IPS-18a (cell line): ENCODE results near the gene ZMYM5.
"Not testable (repeated sequence)": the region's sequence is repeated elsewhere in the genome, so short reads cannot be mapped to it uniquely, and the experiment has no call there.

Experiments
- H3K27ac ChIP-seq: one replicate; pipeline ENCODE4 v1.5.1; 2013; ENCODE audit warnings: low read length
- H3K27me3 ChIP-seq: one replicate; pipeline ENCODE4 v1.6.1; 2013; ENCODE audit warnings: mild to moderate bottlenecking, low read length; ENCODE audit not compliant: control insufficient read depth, insufficient read depth
- H3K36me3 ChIP-seq: one replicate; pipeline ENCODE4 v1.6.1; 2013; ENCODE audit warnings: low read depth, low read length; ENCODE audit not compliant: control insufficient read depth
- H3K4me1 ChIP-seq: one replicate; pipeline ENCODE4 v1.6.1; 2013; ENCODE audit warnings: low read depth, low read length; ENCODE audit not compliant: control insufficient read depth
- H3K4me3 ChIP-seq: one replicate; pipeline ENCODE4 v1.5.1; 2013; ENCODE audit warnings: low read length
- H3K9ac ChIP-seq: one replicate; pipeline ENCODE4 v1.6.1; 2013; ENCODE audit warnings: mild to moderate bottlenecking, low read length, moderate library complexity
- H3K9me3 ChIP-seq: one replicate; pipeline ENCODE4 v1.6.1; 2013; ENCODE audit warnings: low read depth, low read length; ENCODE audit not compliant: control insufficient read depth

The ZMYM5 gene

GRCh38 chr13:19862481-19863313 is 752 bp downstream of the ZMYM5 start:
- H3K27me3 ChIP-seq: no peaks in the 10 kb centered on the region
- H3K9ac ChIP-seq: peak overlapping the region; percentile 75
- no peak overlapping the region for H3K27ac ChIP-seq
- peak overlapping the region; percentile 84 for H3K4me3 ChIP-seq
- H3K36me3 ChIP-seq: peaks cover 7% of the 10 kb centered on the region
- no peaks in the 10 kb centered on the region for H3K9me3 ChIP-seq
- peaks cover 20% of the 10 kb centered on the region for H3K4me1 ChIP-seq

- H3K4me1 ChIP-seq: peaks cover 20% of the 10 kb centered on the region
- H3K27ac ChIP-seq: no peak overlapping the region
- peak overlapping the region; percentile 84 for H3K4me3 ChIP-seq
- H3K36me3 ChIP-seq: peaks cover 12% of the 10 kb centered on the region
- no peaks in the 10 kb centered on the region for H3K9me3 ChIP-seq
- H3K27me3 ChIP-seq: no peaks in the 10 kb centered on the region
- peak overlapping the region; percentile 75 for H3K9ac ChIP-seq
Measured at GRCh38 chr13:19861762-19862161, 1.7 kb downstream of the ZMYM5 start.

- Histone ChIP-seq H3K4me3 (peak overlapping the region; percentile 84), H3K9me3 (no peaks in the 10 kb centered on the region), H3K27me3 (no peaks in the 10 kb centered on the region), H3K9ac (no peak overlapping the region), H3K27ac (no peak overlapping the region), H3K36me3 (peaks cover 12% of the 10 kb centered on the region), H3K4me1 (peaks cover 20% of the 10 kb centered on the region)
Measured at GRCh38 chr13:19860884-19861655, 2.4 kb downstream of the ZMYM5 start.

GRCh38 chr13:19857637-19858036 is 5.8 kb downstream of the ZMYM5 start:
- H3K27ac ChIP-seq: not testable (repeated sequence)

GRCh38 chr13:19852766-19853165 is 10.7 kb downstream of the ZMYM5 start:
- Histone ChIP-seq H3K36me3 (peaks cover 27% of the 10 kb centered on the region), H3K9ac (no peak overlapping the region), H3K27ac (no peak overlapping the region)

More at GRCh38 chr13:19857637-19858036, 5.8 kb downstream of the ZMYM5 start:
- not testable (repeated sequence) for H3K27me3 ChIP-seq, H3K4me3 ChIP-seq, H3K9ac ChIP-seq, H3K9me3 ChIP-seq
- Histone ChIP-seq H3K4me1 (peaks cover 12% of the 10 kb centered on the region), H3K36me3 (peaks cover 12% of the 10 kb centered on the region)

GRCh38 chr13:19845758-19846157 is 17.7 kb downstream of the ZMYM5 start:
- Histone ChIP-seq H3K27me3 (no peaks in the 10 kb centered on the region), H3K36me3 (peaks cover 21% of the 10 kb centered on the region), H3K9me3 (no peaks in the 10 kb centered on the region), H3K4me3 (no peak overlapping the region), H3K27ac (no peak overlapping the region), H3K9ac (no peak overlapping the region), H3K4me1 (no peaks in the 10 kb centered on the region)

More at GRCh38 chr13:19852766-19853165, 10.7 kb downstream of the ZMYM5 start:
- H3K27me3 ChIP-seq: no peaks in the 10 kb centered on the region
- no peaks in the 10 kb centered on the region for H3K4me1 ChIP-seq
- no peak overlapping the region for H3K4me3 ChIP-seq
- no peaks in the 10 kb centered on the region for H3K9me3 ChIP-seq

GRCh38 chr13:19838865-19839275 is 24.6 kb downstream of the ZMYM5 start:
- no peak overlapping the region for H3K27ac ChIP-seq
- H3K4me3 ChIP-seq: no peak overlapping the region
- no peaks in the 10 kb centered on the region for H3K27me3 ChIP-seq
- no peak overlapping the region for H3K9ac ChIP-seq
- H3K9me3 ChIP-seq: no peaks in the 10 kb centered on the region
- H3K4me1 ChIP-seq: no peaks in the 10 kb centered on the region
- peaks cover 27% of the 10 kb centered on the region for H3K36me3 ChIP-seq

GRCh38 chr13:19836472-19836871 is 27.0 kb downstream of the ZMYM5 start:
- Histone ChIP-seq H3K27me3 (no peaks in the 10 kb centered on the region), H3K36me3 (peaks cover 36% of the 10 kb centered on the region), H3K9ac (no peak overlapping the region), H3K27ac (no peak overlapping the region), H3K4me1 (no peaks in the 10 kb centered on the region), H3K9me3 (no peaks in the 10 kb centered on the region), H3K4me3 (no peak overlapping the region)

- Histone ChIP-seq H3K9ac (no peak overlapping the region), H3K9me3 (no peaks in the 10 kb centered on the region), H3K27ac (no peak overlapping the region), H3K4me3 (no peak overlapping the region), H3K4me1 (no peaks in the 10 kb centered on the region), H3K27me3 (no peaks in the 10 kb centered on the region), H3K36me3 (peaks cover 39% of the 10 kb centered on the region)
Measured at GRCh38 chr13:19834704-19835103, 28.7 kb downstream of the ZMYM5 start.

GRCh38 chr13:19822673-19823072 is 40.8 kb downstream of the ZMYM5 start:
- no peaks in the 10 kb centered on the region for H3K27me3 ChIP-seq
- peaks cover 26% of the 10 kb centered on the region for H3K36me3 ChIP-seq

GRCh38 chr13:19818223-19818842 is 45.1 kb downstream of the ZMYM5 start:
- Histone ChIP-seq H3K27ac (no peak overlapping the region), H3K4me3 (no peak overlapping the region), H3K9ac (no peak overlapping the region), H3K36me3 (peaks cover 10% of the 10 kb centered on the region), H3K9me3 (no peaks in the 10 kb centered on the region), H3K27me3 (no peaks in the 10 kb centered on the region), H3K4me1 (no peaks in the 10 kb centered on the region)

More at GRCh38 chr13:19822673-19823072, 40.8 kb downstream of the ZMYM5 start:
- no peak overlapping the region for H3K9ac ChIP-seq
- no peaks in the 10 kb centered on the region for H3K4me1 ChIP-seq
- H3K4me3 ChIP-seq: no peak overlapping the region
- H3K9me3 ChIP-seq: no peaks in the 10 kb centered on the region
- H3K27ac ChIP-seq: no peak overlapping the region
